NB4 (cell line): ENCODE results near the gene ZNF689.
"Not testable (repeated sequence)": the region's sequence is repeated elsewhere in the genome, so short reads cannot be mapped to it uniquely, and the experiment has no call there.

ENCODE experiments used
- DNase-seq: peaks from one replicate; pipeline ENCODE4 v3.0.0; 2010; ENCODE audit warnings: low read depth
- H3K4me3 ChIP-seq: one replicate; pipeline ENCODE4 v1.5.1; 2011; ENCODE audit warnings: mild to moderate bottlenecking, low read depth, low read length, moderate library complexity
- CTCF ChIP-seq: IDR thresholded peaks from one replicate; pipeline ENCODE4 v1.5.1; 2012; ENCODE audit warnings: low read depth, low read length
- MAX ChIP-seq: IDR thresholded peaks from 2 replicates; pipeline ENCODE4 v1.6.1; 2011; ENCODE audit warnings: low read depth, low read length
- MYC ChIP-seq: IDR thresholded peaks from 2 replicates; pipeline ENCODE4 v1.6.1; 2011; ENCODE audit warnings: low read depth, low read length
- POLR2A ChIP-seq: IDR thresholded peaks from 2 replicates; pipeline ENCODE4 v1.6.1; 2011; ENCODE audit warnings: mild to moderate bottlenecking; ENCODE audit not compliant: insufficient read length; ENCODE audit errors: extremely low read depth

The ZNF689 gene

GRCh38 chr16:30600215-30600614 is 10.0 kb downstream of the ZNF689 start:
- no peak for DNase-seq
- H3K4me3 ChIP-seq = no peak overlapping the region
- no peak for TF ChIP-seq MAX
- no peak for TF ChIP-seq MYC
- no peak for TF ChIP-seq CTCF
- no peak for TF ChIP-seq POLR2A

GRCh38 chr16:30592871-30593270 is 17.3 kb downstream of the ZNF689 start:
- H3K4me3 ChIP-seq = no peak overlapping the region
- no peak for DNase-seq
- TF ChIP-seq MYC (no peak), MAX (no peak), CTCF (no peak), POLR2A (no peak)

GRCh38 chr16:30590869-30591268 is 19.3 kb downstream of the ZNF689 start:
- DNase-seq, H3K4me3 ChIP-seq: not testable (repeated sequence)

- not testable (repeated sequence) for H3K4me3 ChIP-seq, DNase-seq
These were observed 20.6 kb downstream of the ZNF689 start for GRCh38 chr16:30589582-30589981.

GRCh38 chr16:30588651-30589050 is 21.5 kb downstream of the ZNF689 start:
- DNase-seq = no peak
- no peak overlapping the region for H3K4me3 ChIP-seq
- TF ChIP-seq POLR2A = no peak
- no peak for TF ChIP-seq MAX
- TF ChIP-seq MYC = no peak
- TF ChIP-seq CTCF = no peak

GRCh38 chr16:30585400-30586191 is 24.6 kb downstream of the ZNF689 start, which contains the start of gene ZNF785:
TSS of gene ZNF785 (minus strand) at chr16:30585697. CDS start at chr16:30585611, 86 bp downstream.
- H3K4me3 ChIP-seq = peak within 1 kb of the TSS; percentile 97
- TF ChIP-seq MYC (peak; percentile 100), CTCF (no peak), MAX (peak; percentile 98), POLR2A (peak; percentile 50)
- peak; percentile 99 for DNase-seq

- peak overlapping the region; percentile 97 for H3K4me3 ChIP-seq
- peak; percentile 59 for DNase-seq
- no peak for TF ChIP-seq CTCF
- 0 out of 2 replicates have a peak, but pooled peaks have one; percentile 13 for TF ChIP-seq MYC
These were observed 25.2 kb downstream of the ZNF689 start for GRCh38 chr16:30585022-30585399.
